SKM-1 treated with dmso at 0.1 percent for 144 hours (cell line): ENCODE data around the gene CES3.
A peak's percentile ranks its signal among the peaks of the same experiment; 100 is the strongest.

Source experiments
- DNase-seq: peaks from one replicate; lab custom pipeline; 2025; ENCODE audit not compliant: unreplicated experiment; lab: John Stamatoyannopoulos, UW

CES3 gene

GRCh38 chr16:67000384-67001351, 39.6 kb downstream of the CES3 start:
- DNase-seq = peak; percentile 9

- no peak for DNase-seq
Measured at GRCh38 chr16:67001726-67002125, 40.7 kb downstream of the CES3 start.

GRCh38 chr16:67006930-67007658, 46.0 kb downstream of the CES3 start:
- DNase-seq = no peak

- no peak for DNase-seq
Measured at GRCh38 chr16:67009158-67009557, 48.1 kb downstream of the CES3 start.

- no peak for DNase-seq
Measured at GRCh38 chr16:67011274-67011673, 50.2 kb downstream of the CES3 start.

- DNase-seq = no peak
Measured at GRCh38 chr16:67013233-67013822, 52.3 kb downstream of the CES3 start.

GRCh38 chr16:67013823-67014633, 53.0 kb downstream of the CES3 start:
- peak; percentile 28 for DNase-seq

- no peak for DNase-seq
Measured at GRCh38 chr16:67014634-67015312, 53.7 kb downstream of the CES3 start.

- DNase-seq = no peak
Measured at GRCh38 chr16:67015313-67015731, 54.3 kb downstream of the CES3 start.

GRCh38 chr16:67016143-67016542, 55.1 kb downstream of the CES3 start:
- no peak for DNase-seq

- no peak for DNase-seq
Measured at GRCh38 chr16:67016681-67017420, 55.8 kb downstream of the CES3 start.

- DNase-seq = no peak
Measured at GRCh38 chr16:67017421-67017750, 56.3 kb downstream of the CES3 start.

GRCh38 chr16:67017810-67018488, 56.9 kb downstream of the CES3 start:
- peak; percentile 84 for DNase-seq

GRCh38 chr16:67019171-67019570, 58.1 kb downstream of the CES3 start:
- DNase-seq = no peak

GRCh38 chr16:67021321-67021720, 60.3 kb downstream of the CES3 start:
- no peak for DNase-seq

- DNase-seq = no peak
Measured at GRCh38 chr16:67022531-67023214, 61.6 kb downstream of the CES3 start.

GRCh38 chr16:67023689-67024088, 62.6 kb downstream of the CES3 start:
- no peak for DNase-seq
